ENCODE measurements around the gene PIK3CG.
"Not testable (repeated sequence)": the region's sequence is repeated elsewhere in the genome, so short reads cannot be mapped to it uniquely, and the experiment has no call there.

Gene PIK3CG

GRCh38 chr7:106865130-106866041 is at the start of gene PIK3CG:
Gene PIK3CG, plus strand, starts transcription at chr7:106865282. Its CDS starts 2,280 bp downstream, at chr7:106867562.
- no peak for DNase-seq

DNA sequence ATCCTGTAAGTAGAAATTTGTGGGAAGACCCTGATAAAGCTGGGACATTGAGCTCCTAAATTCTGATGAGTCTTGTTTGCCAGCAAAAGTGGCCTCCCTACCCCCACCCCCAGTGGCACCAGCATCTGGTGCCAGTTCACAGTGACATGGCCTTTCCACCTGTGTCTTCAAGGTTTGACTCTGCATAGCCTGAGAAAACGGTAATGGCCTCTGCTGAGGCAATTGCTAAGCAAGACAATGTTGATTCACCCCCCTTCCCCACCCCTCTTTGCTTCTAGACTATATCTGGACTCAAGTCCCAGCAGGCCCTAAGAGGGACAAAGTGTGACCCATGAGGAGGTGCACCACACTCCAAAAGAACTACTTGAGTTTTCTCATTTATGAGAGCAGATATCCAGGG is 48.0 kb upstream of the PIK3CG start:
- no peak for DNase-seq

DNA sequence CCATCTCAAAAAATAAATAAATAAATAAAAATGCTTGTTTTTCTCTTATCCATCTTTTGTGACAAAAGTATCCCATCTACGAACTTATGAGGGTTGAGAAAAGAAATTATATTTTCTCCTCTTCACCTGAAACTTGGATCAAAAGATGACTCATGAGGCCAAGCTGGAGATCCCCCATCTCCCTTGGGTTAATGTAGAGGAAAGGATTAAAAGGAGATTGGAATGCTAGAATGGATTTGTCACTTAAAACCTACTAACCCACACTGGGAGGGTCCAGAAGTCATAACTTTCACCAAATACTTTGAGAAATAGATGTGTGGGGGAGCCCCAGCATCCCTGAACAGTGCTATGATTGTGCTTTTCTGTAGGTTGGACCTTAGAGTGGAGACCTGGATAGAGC is 46.3 kb upstream of the PIK3CG start:
- no peak for DNase-seq

- DNase-seq, result no peak
Observed at GRCh38 chr7:106819546-106819945, 45.5 kb upstream of the PIK3CG start.

DNA sequence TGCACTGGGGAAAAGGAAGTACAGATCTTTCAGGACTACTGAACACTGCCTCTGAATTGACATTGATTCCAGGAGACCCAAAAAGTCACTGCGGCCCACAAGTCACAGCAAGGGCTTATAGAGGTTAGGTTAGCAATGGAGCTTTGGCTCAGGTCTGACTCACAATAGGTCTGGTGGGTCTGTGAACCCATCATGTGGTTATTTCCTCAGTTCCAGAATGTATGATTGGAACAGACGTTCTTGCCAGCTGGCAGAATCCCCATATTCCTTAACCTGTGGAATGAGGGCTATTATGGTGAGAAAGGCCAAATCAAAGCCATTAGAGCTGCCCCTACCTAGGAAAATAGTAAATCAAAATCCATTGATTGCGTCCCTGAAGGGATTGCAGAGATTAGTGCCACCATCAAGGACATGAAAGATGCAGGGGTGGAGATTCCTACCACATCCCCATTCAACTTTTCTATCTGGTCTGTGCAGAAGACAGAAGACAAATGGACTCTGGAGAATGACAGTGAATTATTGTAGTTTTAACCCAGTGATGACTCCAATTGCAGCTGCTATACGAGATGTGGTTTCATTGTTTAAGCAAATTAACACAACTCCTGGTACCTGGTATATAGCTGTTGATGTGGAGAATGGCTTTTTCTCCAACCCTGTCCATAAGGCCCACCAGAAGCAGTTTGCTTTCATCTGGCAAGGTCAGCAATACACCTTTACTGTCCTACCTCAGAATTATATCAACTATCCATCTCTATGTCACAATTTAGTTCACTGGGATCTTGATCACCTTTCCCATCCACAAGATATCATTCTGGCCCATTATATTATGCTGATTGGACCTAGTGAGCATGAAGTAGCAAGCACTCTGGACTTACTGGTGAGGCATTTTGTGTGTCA is 44.5 kb upstream of the PIK3CG start:
- DNase-seq, result no peak

- no peak for DNase-seq
Observed at GRCh38 chr7:106823631-106824030, 41.5 kb upstream of the PIK3CG start.

DNA sequence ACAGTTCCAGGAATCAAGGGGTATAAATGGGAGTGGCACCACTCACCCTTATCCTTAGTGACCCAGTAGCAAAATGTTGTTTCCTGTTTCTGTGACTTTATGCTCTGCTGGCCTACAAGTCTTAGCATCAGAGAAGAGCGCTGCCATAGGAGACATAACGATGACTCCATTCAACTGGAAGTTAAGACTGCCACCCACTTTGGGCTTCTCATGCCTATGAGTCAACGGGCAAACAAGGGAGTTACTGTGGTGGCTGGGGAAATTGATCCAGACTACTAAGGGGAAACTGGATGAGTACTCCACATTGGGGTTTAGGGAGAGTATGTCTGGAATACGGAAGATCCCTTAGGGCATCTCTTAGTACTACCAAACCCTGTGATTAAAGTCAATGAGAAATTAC is 40.6 kb upstream of the PIK3CG start:
- no peak for DNase-seq

- no peak for DNase-seq
Observed at GRCh38 chr7:106827626-106828025, 37.5 kb upstream of the PIK3CG start.

- no peak for DNase-seq
Observed at GRCh38 chr7:106829496-106829895, 35.6 kb upstream of the PIK3CG start.

- DNase-seq, result not testable (repeated sequence)
Observed at GRCh38 chr7:106830896-106831295, 34.2 kb upstream of the PIK3CG start.

DNA sequence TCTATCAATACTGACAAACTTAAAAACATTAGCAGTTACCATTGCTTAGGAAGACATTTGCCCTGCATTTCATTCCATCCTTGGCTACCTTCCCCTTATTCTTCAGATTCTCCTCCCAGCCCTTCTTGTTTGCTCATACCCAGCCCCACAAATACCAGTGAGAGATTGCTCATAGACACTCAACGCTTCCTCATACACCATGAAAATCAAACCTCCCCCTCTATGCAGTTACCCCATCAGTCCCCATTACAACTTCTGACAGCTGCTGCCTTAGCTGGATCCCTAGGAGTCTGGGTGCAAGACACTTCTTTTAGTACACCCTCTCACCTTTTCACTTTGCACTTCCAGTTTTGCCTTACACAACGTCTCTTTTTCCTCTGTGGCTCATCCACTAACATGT is 28.3 kb upstream of the PIK3CG start:
- no peak for DNase-seq

DNA sequence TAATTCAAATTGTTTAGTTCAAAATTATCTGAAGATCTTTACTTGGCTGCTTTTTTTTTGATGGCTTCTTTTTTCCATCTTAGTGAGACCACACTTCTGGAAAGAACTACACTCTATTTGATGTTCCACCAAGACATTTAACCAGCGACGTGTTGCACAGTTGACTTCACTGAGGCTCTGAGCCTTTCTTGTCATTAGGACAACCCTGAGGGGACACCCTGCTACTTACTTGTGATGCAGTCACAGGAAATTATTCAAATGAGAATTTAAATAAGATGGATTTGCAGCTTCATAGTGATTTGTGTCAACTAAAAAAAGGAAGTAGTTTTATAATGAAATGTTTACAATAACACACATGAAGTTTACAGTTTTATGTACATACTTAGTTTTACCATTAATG is 25.6 kb upstream of the PIK3CG start:
- no peak for DNase-seq

DNA sequence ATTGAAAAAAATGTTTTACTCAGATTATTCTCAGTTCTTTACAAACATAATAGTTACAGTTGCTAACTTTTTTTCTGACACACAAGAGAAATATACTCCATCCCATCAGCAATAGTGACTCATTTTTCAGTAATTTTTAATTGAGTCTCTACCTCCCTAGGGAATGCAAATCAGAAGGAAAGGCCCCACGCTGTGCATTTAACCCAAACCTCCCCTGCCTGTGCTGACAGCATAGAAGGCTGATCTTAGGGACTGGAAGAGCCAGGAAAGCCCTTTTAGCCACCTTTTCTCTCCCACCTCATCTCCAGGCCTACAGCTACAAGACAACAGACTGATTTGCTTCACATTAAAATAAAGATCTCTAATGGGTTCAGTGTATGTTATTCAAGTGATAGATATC is 24.7 kb upstream of the PIK3CG start:
- DNase-seq, result no peak

DNA sequence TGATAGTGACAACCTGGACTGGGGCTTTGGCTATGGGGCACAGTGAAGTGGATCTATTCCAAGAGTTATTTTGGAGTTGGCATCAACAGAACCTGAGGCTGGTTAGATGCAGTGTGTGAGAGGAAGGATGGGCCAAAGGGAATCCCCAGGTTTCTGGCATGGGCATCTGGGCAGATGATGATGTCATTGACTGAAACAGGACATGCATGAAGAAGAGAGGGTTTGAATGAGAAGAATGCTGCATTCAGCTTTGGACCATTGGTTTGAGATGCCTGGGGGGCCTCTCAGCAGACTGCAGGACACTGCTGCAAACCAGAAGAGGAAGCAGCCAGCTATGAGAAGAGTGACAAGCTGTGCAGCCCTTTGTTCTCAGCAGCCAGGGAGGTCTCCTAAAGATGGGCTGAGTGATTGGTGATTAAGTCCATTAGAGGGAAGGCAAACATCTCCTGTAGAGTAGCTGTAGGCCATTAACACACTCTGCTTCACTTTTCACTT is 23.1 kb upstream of the PIK3CG start:
- DNase-seq, result no peak

DNA sequence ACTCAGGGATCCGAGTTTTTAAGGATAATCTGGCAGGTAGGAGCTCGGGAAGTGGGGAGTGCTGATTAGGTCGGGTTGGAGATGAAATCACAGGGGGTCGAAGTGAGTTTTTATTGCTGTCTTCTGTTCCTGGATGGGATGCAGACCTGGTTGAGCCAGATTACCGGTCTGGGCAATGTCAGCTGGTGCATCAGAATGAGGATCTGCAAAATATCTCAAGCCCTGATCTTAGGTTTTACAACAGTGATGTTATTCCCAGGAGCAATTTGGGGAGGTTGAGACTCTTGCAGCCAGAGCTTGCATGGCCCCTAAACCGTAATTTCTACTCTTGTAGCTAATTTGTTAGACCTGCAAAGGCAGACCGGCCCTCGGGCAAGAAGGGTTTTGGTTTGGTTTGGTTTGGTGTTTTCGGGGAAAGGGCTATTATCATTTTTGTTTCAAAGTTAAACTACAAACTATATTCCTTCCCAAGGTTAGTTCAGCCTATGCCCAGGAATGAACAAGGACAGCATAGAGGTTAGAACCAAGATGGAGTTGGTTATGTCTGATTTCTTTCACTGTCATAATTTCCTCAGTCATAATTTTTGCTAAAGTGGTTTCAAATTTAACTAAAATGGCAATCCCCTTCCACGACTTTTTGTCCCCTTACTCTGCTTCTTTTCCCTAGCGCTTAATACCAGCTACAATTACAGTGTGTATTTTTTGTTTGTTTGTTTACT is 20.6 kb upstream of the PIK3CG start:
- DNase-seq, result no peak

DNA sequence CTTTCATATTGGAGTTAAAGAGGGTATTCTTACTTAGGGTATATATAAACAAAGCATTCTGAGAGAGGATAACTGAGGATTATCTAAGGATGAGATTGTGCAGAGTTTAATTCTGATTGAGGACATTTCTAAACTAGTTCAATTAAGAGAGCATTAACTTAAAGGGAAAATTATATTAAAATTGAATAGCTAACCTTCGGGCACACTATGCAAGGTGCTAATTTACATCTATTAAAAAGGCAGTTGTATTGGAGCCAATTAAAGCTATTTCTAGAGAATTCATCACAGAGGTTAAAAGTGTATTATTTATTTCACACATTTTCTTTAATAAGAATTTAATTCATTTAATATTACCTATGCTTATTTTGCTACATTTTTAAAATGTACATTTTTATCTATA is 17.0 kb upstream of the PIK3CG start:
- DNase-seq, result no peak

- no peak for DNase-seq
Observed at GRCh38 chr7:106848851-106849442, 16.1 kb upstream of the PIK3CG start.

DNA sequence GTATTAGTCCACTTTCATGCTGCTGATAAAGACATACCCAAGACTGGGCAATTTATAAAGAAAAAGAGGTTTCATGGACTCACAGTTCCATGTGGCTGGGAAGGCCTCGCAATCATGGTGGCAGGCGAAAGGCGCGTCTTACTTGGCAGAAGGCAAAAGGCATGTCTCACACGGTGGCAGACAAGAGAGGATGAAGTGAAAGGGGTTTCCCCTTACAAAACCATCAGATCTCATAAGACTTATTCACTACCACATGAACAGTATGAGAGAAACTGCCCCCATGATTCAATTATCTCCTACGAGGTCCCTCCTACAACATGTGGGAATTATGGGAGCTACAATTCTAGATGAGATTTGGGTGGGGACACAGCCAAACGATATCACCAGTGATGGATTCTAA is 13.4 kb upstream of the PIK3CG start:
- not testable (repeated sequence) for DNase-seq

GRCh38 chr7:106853250-106853908 is 11.7 kb upstream of the PIK3CG start:
- DNase-seq, result no peak

DNA sequence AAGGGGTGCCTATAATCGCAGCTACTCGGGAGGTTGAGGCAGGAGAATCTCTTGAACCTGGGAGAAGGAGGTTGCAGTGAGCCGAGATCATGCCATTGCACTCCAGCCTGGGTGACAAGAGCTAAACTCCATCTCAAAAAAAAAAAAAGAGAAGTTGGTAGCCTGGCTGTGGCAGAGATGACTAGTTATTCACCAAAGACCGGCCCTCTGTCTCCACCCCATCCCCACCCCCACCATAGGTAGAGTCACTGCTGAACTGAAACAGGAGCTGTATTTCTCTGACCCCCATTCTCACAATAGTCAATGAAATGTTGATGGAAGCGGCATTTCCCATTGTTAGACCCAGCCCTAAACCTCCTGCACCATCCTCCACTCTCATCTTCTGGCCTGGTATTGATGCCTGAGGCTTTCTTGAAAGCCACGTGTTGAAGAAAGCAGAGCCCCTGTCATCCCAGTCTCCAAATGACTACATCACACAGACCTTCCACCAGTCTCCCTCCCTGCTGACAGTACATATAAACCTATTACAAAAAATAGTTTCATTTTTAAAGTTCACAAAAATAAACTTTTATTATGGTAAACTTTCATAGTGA is 9.4 kb upstream of the PIK3CG start:
- peak; percentile 6 for DNase-seq

Data from stimulated activated CD4-positive, alpha-beta T cell treated with anti-CD3 and anti-CD28 coated beads, Interleukin-1b, Interleukin-23, amount 100 ng/mL, for 48 hours (primary cell).